Endothelial cell of umbilical vein (primary cell): Measurements from ENCODE around the gene TMPRSS9. TPM values are rescaled to one million over a fixed set of nuclear protein-coding genes. Genes with fewer than 3 reads are reported as not detected.

Source experiments
- BruUV-seq: library from RNA; stranded (reverse); fragments of 400-500 nt; replicated peaks from 2 replicates; lab custom pipeline; 2021; lab: Mats Ljungman, UMichigan
- CTCF ChIA-PET: fragments of 300-600, 350-600 bp; sonication (Branson Sonifier 250); formaldehyde crosslinking; loops from one replicate; lab custom pipeline; 2021; ENCODE audit warnings: antibody characterized with exemption, inconsistent platforms; lab: Charles Lee
- POLR2A ChIA-PET: fragments of 300-600, 350-600 bp; sonication (Branson Sonifier 250); formaldehyde crosslinking; loops from one replicate; lab custom pipeline; 2021; ENCODE audit warnings: antibody characterized with exemption, inconsistent platforms; lab: Charles Lee
- DNase-seq: peaks from one replicate; pipeline ENCODE4 v3.0.0-alpha.2; 2011; ENCODE audit warnings: low read depth, low spot score
- FAIRE-seq: peaks from 2 replicates; lab custom pipeline; 2011; peaks lifted over from hg19 to GRCh38; lab: Jason Lieb, UNC
- H2AFZ ChIP-seq: 2 replicates; pipeline ENCODE4 v1.6.0; 2012; ENCODE audit warnings: low read depth, low read length, control low read depth, inconsistent platforms
- H3K27ac ChIP-seq: 2 replicates; pipeline ENCODE4 v1.5.1; 2011; ENCODE audit warnings: low read depth, mild to moderate bottlenecking, control low read depth, low read length, moderate library complexity; ENCODE audit not compliant: insufficient read depth
- H3K27me3 ChIP-seq, 2 experiments: 2 replicates each; pipeline versions ENCODE4 v1.6.0 to v1.6.1; 2011; ENCODE audit warnings: low read length in 2 of 2, mixed read lengths in 1 of 2; ENCODE audit not compliant: control insufficient read depth in 2 of 2, insufficient read depth in 2 of 2
- H3K36me3 ChIP-seq, 2 experiments: 2 replicates in 1 of 2; 3 replicates in 1 of 2; pipeline ENCODE4 v1.5.1; 2011; ENCODE audit warnings: low read length in 2 of 2, mild to moderate bottlenecking in 1 of 2, moderate library complexity in 1 of 2; ENCODE audit not compliant: control insufficient read depth in 2 of 2, insufficient read depth in 2 of 2; ENCODE audit errors: extremely low read depth in 1 of 2
- H3K4me1 ChIP-seq: 3 replicates; pipeline ENCODE4 v1.5.1; 2011; ENCODE audit warnings: mild to moderate bottlenecking, low read length; ENCODE audit not compliant: control insufficient read depth, insufficient read depth; ENCODE audit errors: extremely low read depth
- H3K4me2 ChIP-seq: 2 replicates; pipeline ENCODE4 v1.6.1; 2011; ENCODE audit warnings: low read length, control low read depth, mixed read lengths; ENCODE audit not compliant: insufficient read depth
- H3K4me3 ChIP-seq, 3 experiments: fragments of 200-600 bp in 1 of 3; sonication (generic), shearing (Covaris generic) in 1 of 3; replicated peaks in 1 of 3; 2 replicates each; pipeline ENCODE4 v1.5.1; 2011 to 2016; ENCODE audit warnings: control low read depth in 3 of 3, low read length in 3 of 3, mild to moderate bottlenecking in 2 of 3, inconsistent platforms in 1 of 3, low read depth in 1 of 3, moderate library complexity in 1 of 3; ENCODE audit not compliant: insufficient read depth in 1 of 3
- H3K79me2 ChIP-seq: 2 replicates; pipeline ENCODE4 v1.6.0; 2012; ENCODE audit warnings: low read length, inconsistent platforms; ENCODE audit not compliant: control insufficient read depth, insufficient read depth
- H3K9ac ChIP-seq: replicated peaks from 2 replicates; pipeline ENCODE3; 2011; ENCODE audit warnings: low read length, control low read depth; ENCODE audit not compliant: insufficient read depth; ENCODE audit errors: extremely low read depth
- H3K9me1 ChIP-seq: replicated peaks from 3 replicates; pipeline ENCODE4 v1.6.0; 2011; ENCODE audit warnings: mild to moderate bottlenecking, low read length; ENCODE audit not compliant: control insufficient read depth, insufficient read depth; ENCODE audit errors: extremely low read depth
- H3K9me3 ChIP-seq: replicated peaks from 2 replicates; pipeline ENCODE4 v1.5.1; 2012; ENCODE audit warnings: low read length, inconsistent platforms; ENCODE audit not compliant: control insufficient read depth, insufficient read depth
- H4K20me1 ChIP-seq: replicated peaks from 2 replicates; pipeline ENCODE3; 2011; ENCODE audit warnings: mild to moderate bottlenecking, low read length; ENCODE audit not compliant: control insufficient read depth, insufficient read depth; ENCODE audit errors: extremely low read depth
- CTCF ChIP-seq, 2 donors: IDR thresholded peaks; 1 replicate in 1 of 2; 2 replicates in 1 of 2; pipeline ENCODE4 v1.5.1; 2011; ENCODE audit warnings: low read length in 2 of 2, mild to moderate bottlenecking in 2 of 2, moderate library complexity in 2 of 2, control low read depth in 1 of 2, inconsistent platforms in 1 of 2, low read depth in 1 of 2; ENCODE audit not compliant: insufficient read depth in 1 of 2; ENCODE audit errors: extremely low read depth in 1 of 2
- EZH2 ChIP-seq: IDR thresholded peaks from 2 replicates; pipeline ENCODE4 v1.6.1; 2012; ENCODE audit warnings: borderline replicate concordance, low read depth, mild to moderate bottlenecking, moderate library complexity, low read length, inconsistent platforms; ENCODE audit not compliant: severe bottlenecking
- FOS ChIP-seq: IDR thresholded peaks from 2 replicates; pipeline ENCODE4 v1.6.1; 2011; ENCODE audit warnings: mild to moderate bottlenecking, low read length, moderate library complexity, borderline replicate concordance; ENCODE audit not compliant: insufficient read depth
- GATA2 ChIP-seq: IDR thresholded peaks from 2 replicates; pipeline ENCODE4 v1.7.0; 2011; ENCODE audit warnings: low read depth, mild to moderate bottlenecking, moderate library complexity, mixed read lengths, low read length; ENCODE audit not compliant: insufficient read length, insufficient read depth
- JUN ChIP-seq: IDR thresholded peaks from 2 replicates; pipeline ENCODE4 v1.6.1; 2011; ENCODE audit warnings: borderline replicate concordance, low read depth; ENCODE audit not compliant: insufficient read length, insufficient read depth
- MAX ChIP-seq: IDR thresholded peaks from 2 replicates; pipeline ENCODE4 v1.6.1; 2011; ENCODE audit not compliant: insufficient read depth, insufficient read length
- MYC ChIP-seq: IDR thresholded peaks from one replicate; pipeline ENCODE4 v1.6.1; 2011; ENCODE audit warnings: mild to moderate bottlenecking, low read depth, low read length
- POLR2A ChIP-seq: IDR thresholded peaks from 2 replicates; pipeline ENCODE4 v1.6.1; 2012; ENCODE audit warnings: low read depth, mild to moderate bottlenecking, control low read depth, low read length
- POLR2AphosphoS5 ChIP-seq: IDR thresholded peaks from 2 replicates; pipeline ENCODE4 v1.6.1; 2012; ENCODE audit warnings: low read depth, mild to moderate bottlenecking, control low read depth, low read length, moderate library complexity; ENCODE audit not compliant: insufficient read depth
- dilution Hi-C: fragments of 300-500 bp; cut with MboI; formaldehyde crosslinking; loops from one replicate; pipeline ENCODE4 v1.15.0; 2019; ENCODE audit warnings: low sequenced_read_pairs; ENCODE audit not compliant: extremely low pct_ligation_motif_present
- intact Hi-C: fragments of 100-400 bp; cut with micrococcal nuclease; formaldehyde crosslinking; loops from one replicate; pipeline ENCODE4 v1.10.0; 2022
- polyA plus RNA-seq, 4 experiments: library from polyadenylated mRNA; depleted of rRNA in 3 of 4; stranded (reverse) in 3 of 4; unstranded in 1 of 4; fragments of >200 nt; gene quantifications; 2 replicates each; pipeline versions ENCODE4 v1.2.1 to v1.2.3, GENCODE V29; 2011 to 2012; ENCODE audit warnings: missing spikeins in 1 of 4
- total RNA-seq: library from RNA; stranded (reverse); gene quantifications from 2 replicates; pipeline ENCODE4 v1.2.3, GENCODE V29; 2021

Gene TMPRSS9
- total and polyA plus RNA-seq, 2 donors (not counting 3 experiments of a cell fraction or from before 2014, with no cell fraction given): not detected

DNA sequence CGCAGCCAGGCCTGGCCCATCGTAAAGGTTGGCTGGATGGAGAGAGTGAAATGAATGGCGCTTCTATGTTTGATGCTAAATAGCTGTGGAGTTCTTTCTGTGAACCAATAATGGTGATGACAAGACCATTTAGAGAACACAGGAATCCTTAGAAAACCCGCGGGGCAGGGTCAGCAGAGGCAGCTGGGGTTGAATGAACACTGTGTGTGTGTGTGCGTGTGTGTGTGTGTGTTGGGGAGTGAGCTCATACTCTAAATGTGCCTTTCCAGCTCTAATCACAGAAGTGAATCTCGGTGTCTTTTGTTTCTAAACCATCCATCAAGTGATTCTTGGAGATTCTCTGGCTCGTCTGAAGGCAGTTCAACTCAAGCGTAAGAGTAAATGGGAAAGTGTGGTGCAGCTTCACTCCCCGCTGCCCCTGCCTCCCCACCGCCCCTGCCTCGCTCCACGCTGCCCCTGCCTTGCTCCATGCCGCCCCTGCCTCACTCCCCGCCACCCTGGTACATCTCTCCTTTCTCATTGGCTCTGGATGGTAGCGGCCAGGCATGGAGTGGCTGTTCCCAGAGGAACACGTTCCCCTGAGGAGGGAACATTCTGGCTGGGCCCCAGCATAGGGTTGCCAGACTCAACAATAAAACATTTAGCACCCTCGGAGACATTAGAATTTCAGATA, 21.2 kb downstream of the TMPRSS9 start:
- FAIRE-seq (no peak), DNase-seq (no peak)
- Histone ChIP-seq H3K9me1 (no peaks in the 10 kb centered on the region), H3K36me3 (no peaks in the 10 kb centered on the region), H3K4me3 (no peak overlapping the region), H3K27ac (no peak overlapping the region), H3K4me1 (no peaks in the 10 kb centered on the region), H3K27me3 (peaks cover 0 to 2% of the 10 kb centered on the region in 2 experiments), H3K9ac (no peak overlapping the region), H3K79me2 (no peaks in the 10 kb centered on the region), H3K4me2 (no peak overlapping the region), H4K20me1 (no peaks in the 10 kb centered on the region), H3K9me3 (no peaks in the 10 kb centered on the region), H2AFZ (no peak overlapping the region)
- POLR2A ChIA-PET: no interaction called here
- no peak for TF ChIP-seq JUN
- TF ChIP-seq POLR2AphosphoS5: no peak
- dilution Hi-C loops (no loop called here), intact Hi-C loops (no loop called here)
- CTCF ChIA-PET: interaction anchor here (0.6 to 1.2 kb wide), 4 partner anchors 10 to 1814 kb away, joined by 3 to 4 read pairs (median 4); no protein-coding TSS in a partner anchor
- no TSS peak for BruUV-seq

- Histone ChIP-seq H3K4me3 (no peak overlapping the region), H2AFZ (no peak overlapping the region), H3K27me3 (peaks cover 0 to 5% of the 10 kb centered on the region in 2 experiments), H3K79me2 (no peaks in the 10 kb centered on the region), H3K36me3 (no peaks in the 10 kb centered on the region), H3K9me1 (no peaks in the 10 kb centered on the region), H4K20me1 (no peaks in the 10 kb centered on the region), H3K27ac (no peak overlapping the region), H3K4me1 (no peaks in the 10 kb centered on the region), H3K4me2 (no peak overlapping the region), H3K9ac (no peak overlapping the region), H3K9me3 (no peaks in the 10 kb centered on the region)
- ChIA-PET POLR2A (no interaction called here), CTCF (interaction anchor here (1.2 to 2.3 kb wide), 2 partner anchors 10 to 11 kb away, joined by 5 to 9 read pairs; no protein-coding TSS in a partner anchor)
- BruUV-seq: no TSS peak
- FAIRE-seq: no peak
- intact Hi-C loops: no loop called here
- TF ChIP-seq POLR2AphosphoS5 (no peak), FOS (no peak), JUN (no peak), MYC (no peak), GATA2 (no peak), MAX (no peak), EZH2 (no peak), POLR2A (no peak), CTCF (IDR thresholded peaks at IDR 0.05; ENCODE audit: extremely low read depth in 1 of 2, insufficient read depth in 1 of 2, low read depth in 1 of 2, low read length in 2 of 2) (no peak)
- dilution Hi-C loops: no loop called here
- no peak for DNase-seq
Observed at GRCh38 chr19:2382530-2383222, 22.6 kb downstream of the TMPRSS9 start.
